GM13977 (cell line): ENCODE data around the gene PITPNM2.

Experiments used
- DNase-seq: peaks from one replicate; pipeline ENCODE4 v3.0.0; 2012; ENCODE audit warnings: low spot score
- CTCF ChIP-seq: IDR thresholded peaks from 2 replicates; pipeline ENCODE4 v1.5.1; 2012; ENCODE audit warnings: mild to moderate bottlenecking, control low read depth; ENCODE audit not compliant: insufficient read depth; ENCODE audit errors: extremely low read depth, missing control alignments
- in situ Hi-C: fragments of 300-500 bp; cut with MboI; formaldehyde crosslinking; loops from one replicate; pipeline ENCODE4 v1.12.0; 2022; ENCODE audit warnings: low sequenced_read_pairs, low pct_unique_long_range_greater_than_20kb, mixed read lengths, inconsistent platforms; ENCODE audit not compliant: unreplicated experiment

PITPNM2 gene

GRCh38 chr12:123133701-123134100, 17.2 kb downstream of the PITPNM2 start:
- no peak for DNase-seq
- no peak for TF ChIP-seq CTCF
- in situ Hi-C loops: no loop called here

GRCh38 chr12:123132951-123133619, 17.8 kb downstream of the PITPNM2 start:
- DNase-seq: no peak
- TF ChIP-seq CTCF: no peak
- in situ Hi-C loops: no loop called here

GRCh38 chr12:123131879-123132402, 18.9 kb downstream of the PITPNM2 start:
- in situ Hi-C loops: no loop called here
- no peak for DNase-seq

GRCh38 chr12:123131291-123131832, 19.5 kb downstream of the PITPNM2 start:
- no peak for TF ChIP-seq CTCF
- DNase-seq: no peak
- in situ Hi-C loops: no loop called here

More at GRCh38 chr12:123131879-123132402, 18.9 kb downstream of the PITPNM2 start:
- no peak for TF ChIP-seq CTCF

- DNase-seq: no peak
- TF ChIP-seq CTCF: no peak
- in situ Hi-C loops: no loop called here
Measured at GRCh38 chr12:123129621-123130020, 21.3 kb downstream of the PITPNM2 start.

- TF ChIP-seq CTCF: no peak
- DNase-seq: no peak
- in situ Hi-C loops: no loop called here
Measured at GRCh38 chr12:123127182-123127495, 23.8 kb downstream of the PITPNM2 start.
